ENCODE results near the gene RETREG3. TPM values are rescaled to one million over a fixed set of nuclear protein-coding genes. Genes with fewer than 3 reads are reported as not detected.

Gene RETREG3
- total and polyA plus RNA-seq, 9 of the 15 experiments (the other 6 are each of a cell fraction or from before 2014, with no cell fraction given): 4.1 to 39.0 (median 16.9) TPM

DNA sequence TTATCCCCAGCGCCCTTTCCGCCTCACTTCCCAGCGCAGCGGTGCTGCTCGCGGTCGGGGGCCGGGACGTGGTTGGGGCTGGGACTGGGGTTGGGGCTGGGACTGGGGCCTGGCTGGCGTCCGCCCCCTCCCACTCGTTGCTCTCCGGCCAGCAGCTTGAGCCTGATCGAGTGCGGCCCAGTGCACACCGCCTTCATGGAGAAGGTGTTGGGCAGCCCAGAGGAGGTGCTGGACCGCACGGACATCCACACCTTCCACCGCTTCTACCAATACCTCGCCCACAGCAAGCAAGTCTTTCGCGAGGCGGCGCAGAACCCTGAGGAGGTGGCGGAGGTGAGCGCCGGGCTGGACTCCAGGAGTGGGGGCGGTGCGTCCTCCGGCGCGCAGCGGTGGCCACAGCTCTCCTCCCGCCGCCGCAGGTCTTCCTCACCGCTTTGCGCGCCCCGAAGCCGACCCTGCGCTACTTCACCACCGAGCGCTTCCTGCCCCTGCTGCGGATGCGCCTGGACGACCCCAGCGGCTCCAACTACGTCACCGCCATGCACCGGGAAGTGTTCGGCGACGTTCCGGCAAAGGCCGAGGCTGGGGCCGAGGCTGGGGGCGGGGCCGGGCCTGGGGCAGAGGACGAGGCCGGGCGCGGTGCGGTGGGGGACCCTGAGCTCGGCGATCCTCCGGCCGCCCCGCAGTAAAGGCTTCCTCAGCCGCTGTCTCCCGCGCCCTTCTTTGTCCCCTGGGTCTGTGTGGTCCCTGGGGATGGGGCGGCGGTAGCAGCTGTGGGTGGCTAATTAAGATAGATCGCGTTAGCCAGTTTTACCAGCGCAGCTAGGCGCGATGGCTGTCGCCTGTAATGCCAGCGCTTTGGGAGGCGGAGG lies 54.7 kb downstream of the RETREG3 start (continued):
- TF ChIP-seq, protein P1, sequence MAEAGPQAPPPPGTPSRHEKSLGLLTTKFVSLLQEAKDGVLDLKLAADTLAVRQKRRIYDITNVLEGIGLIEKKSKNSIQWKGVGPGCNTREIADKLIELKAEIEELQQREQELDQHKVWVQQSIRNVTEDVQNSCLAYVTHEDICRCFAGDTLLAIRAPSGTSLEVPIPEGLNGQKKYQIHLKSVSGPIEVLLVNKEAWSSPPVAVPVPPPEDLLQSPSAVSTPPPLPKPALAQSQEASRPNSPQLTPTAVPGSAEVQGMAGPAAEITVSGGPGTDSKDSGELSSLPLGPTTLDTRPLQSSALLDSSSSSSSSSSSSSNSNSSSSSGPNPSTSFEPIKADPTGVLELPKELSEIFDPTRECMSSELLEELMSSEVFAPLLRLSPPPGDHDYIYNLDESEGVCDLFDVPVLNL (CRISPR knock-in tag; IDR thresholded peaks at IDR 0.05; ENCODE audit: low read depth): no peak
- no peak for TF ChIP-seq BHLHE40 (IDR thresholded peaks at IDR 0.05; ENCODE audit: low read length)
- TF ChIP-seq RBFOX2 (IDR thresholded peaks at IDR 0.05; ENCODE audit: low read depth, low read length): peak; percentile 87
- TF ChIP-seq, protein P2, sequence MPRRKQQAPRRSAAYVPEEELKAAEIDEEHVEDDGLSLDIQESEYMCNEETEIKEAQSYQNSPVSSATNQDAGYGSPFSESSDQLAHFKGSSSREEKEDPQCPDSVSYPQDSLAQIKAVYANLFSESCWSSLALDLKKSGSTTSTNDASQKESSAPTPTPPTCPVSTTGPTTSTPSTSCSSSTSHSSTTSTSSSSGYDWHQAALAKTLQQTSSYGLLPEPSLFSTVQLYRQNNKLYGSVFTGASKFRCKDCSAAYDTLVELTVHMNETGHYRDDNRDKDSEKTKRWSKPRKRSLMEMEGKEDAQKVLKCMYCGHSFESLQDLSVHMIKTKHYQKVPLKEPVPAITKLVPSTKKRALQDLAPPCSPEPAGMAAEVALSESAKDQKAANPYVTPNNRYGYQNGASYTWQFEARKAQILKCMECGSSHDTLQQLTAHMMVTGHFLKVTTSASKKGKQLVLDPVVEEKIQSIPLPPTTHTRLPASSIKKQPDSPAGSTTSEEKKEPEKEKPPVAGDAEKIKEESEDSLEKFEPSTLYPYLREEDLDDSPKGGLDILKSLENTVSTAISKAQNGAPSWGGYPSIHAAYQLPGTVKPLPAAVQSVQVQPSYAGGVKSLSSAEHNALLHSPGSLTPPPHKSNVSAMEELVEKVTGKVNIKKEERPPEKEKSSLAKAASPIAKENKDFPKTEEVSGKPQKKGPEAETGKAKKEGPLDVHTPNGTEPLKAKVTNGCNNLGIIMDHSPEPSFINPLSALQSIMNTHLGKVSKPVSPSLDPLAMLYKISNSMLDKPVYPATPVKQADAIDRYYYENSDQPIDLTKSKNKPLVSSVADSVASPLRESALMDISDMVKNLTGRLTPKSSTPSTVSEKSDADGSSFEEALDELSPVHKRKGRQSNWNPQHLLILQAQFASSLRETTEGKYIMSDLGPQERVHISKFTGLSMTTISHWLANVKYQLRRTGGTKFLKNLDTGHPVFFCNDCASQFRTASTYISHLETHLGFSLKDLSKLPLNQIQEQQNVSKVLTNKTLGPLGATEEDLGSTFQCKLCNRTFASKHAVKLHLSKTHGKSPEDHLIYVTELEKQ (CRISPR knock-in tag; IDR thresholded peaks at IDR 0.05): no peak
- no peak for TF ChIP-seq RBM17 (IDR thresholded peaks at IDR 0.05; ENCODE audit: borderline replicate concordance, low read depth, low read length)
- no peak for TF ChIP-seq MIER1 (IDR thresholded peaks at IDR 0.05; ENCODE audit: low read depth)
- no peak for TF ChIP-seq MECOM (CRISPR knock-in tag; IDR thresholded peaks at IDR 0.05)
- TF ChIP-seq, protein P3, sequence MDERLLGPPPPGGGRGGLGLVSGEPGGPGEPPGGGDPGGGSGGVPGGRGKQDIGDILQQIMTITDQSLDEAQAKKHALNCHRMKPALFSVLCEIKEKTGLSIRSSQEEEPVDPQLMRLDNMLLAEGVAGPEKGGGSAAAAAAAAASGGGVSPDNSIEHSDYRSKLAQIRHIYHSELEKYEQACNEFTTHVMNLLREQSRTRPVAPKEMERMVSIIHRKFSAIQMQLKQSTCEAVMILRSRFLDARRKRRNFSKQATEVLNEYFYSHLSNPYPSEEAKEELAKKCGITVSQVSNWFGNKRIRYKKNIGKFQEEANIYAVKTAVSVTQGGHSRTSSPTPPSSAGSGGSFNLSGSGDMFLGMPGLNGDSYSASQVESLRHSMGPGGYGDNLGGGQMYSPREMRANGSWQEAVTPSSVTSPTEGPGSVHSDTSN (CRISPR knock-in tag; IDR thresholded peaks at IDR 0.05; ENCODE audit: low read depth): no peak
- TF ChIP-seq, protein P3 (tag; conservative IDR thresholded peaks at IDR 0.05; ENCODE audit: low read depth): no peak
- TF ChIP-seq, protein P4, sequence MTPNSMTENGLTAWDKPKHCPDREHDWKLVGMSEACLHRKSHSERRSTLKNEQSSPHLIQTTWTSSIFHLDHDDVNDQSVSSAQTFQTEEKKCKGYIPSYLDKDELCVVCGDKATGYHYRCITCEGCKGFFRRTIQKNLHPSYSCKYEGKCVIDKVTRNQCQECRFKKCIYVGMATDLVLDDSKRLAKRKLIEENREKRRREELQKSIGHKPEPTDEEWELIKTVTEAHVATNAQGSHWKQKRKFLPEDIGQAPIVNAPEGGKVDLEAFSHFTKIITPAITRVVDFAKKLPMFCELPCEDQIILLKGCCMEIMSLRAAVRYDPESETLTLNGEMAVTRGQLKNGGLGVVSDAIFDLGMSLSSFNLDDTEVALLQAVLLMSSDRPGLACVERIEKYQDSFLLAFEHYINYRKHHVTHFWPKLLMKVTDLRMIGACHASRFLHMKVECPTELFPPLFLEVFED (CRISPR knock-in tag; conservative IDR thresholded peaks at IDR 0.05): no peak
- TF ChIP-seq ZNF586 (CRISPR knock-in tag; conservative IDR thresholded peaks at IDR 0.05): no peak
- TF ChIP-seq, protein P5, sequence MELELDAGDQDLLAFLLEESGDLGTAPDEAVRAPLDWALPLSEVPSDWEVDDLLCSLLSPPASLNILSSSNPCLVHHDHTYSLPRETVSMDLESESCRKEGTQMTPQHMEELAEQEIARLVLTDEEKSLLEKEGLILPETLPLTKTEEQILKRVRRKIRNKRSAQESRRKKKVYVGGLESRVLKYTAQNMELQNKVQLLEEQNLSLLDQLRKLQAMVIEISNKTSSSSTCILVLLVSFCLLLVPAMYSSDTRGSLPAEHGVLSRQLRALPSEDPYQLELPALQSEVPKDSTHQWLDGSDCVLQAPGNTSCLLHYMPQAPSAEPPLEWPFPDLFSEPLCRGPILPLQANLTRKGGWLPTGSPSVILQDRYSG (tag; conservative IDR thresholded peaks at IDR 0.05; ENCODE audit: low read depth): no peak
- TF ChIP-seq, protein P6, sequence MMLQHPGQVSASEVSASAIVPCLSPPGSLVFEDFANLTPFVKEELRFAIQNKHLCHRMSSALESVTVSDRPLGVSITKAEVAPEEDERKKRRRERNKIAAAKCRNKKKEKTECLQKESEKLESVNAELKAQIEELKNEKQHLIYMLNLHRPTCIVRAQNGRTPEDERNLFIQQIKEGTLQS (IDR thresholded peaks at IDR 0.05): no peak
- TF ChIP-seq, protein P6 (CRISPR knock-in tag; conservative IDR thresholded peaks at IDR 0.05): no peak
- TF ChIP-seq TBL1XR1 (IDR thresholded peaks at IDR 0.05; ENCODE audit: low read length in 2 of 2): no peak
- peak; percentile 38; the same call in 1 of the 2 replicates for TF ChIP-seq POLR2H (tag; IDR thresholded peaks at IDR 0.05; ENCODE audit: low read depth)
